WI38 (cell line): Measurements from ENCODE around the gene EFL1.

Experiments
- H3K4me3 ChIP-seq: 2 replicates; pipeline ENCODE4 v1.5.1; 2011; ENCODE audit warnings: low read depth, mild to moderate bottlenecking, control low read depth, low read length
- CTCF ChIP-seq: IDR thresholded peaks from 2 replicates; pipeline ENCODE4 v1.5.1; 2012; ENCODE audit warnings: low read depth, mild to moderate bottlenecking, control low read depth, low read length

The EFL1 gene

GRCh38 chr15:82113106-82113715 is 149.3 kb downstream of the EFL1 start:
- no peak overlapping the region for H3K4me3 ChIP-seq
- no peak for TF ChIP-seq CTCF

- no peak for TF ChIP-seq CTCF
- no peak overlapping the region for H3K4me3 ChIP-seq
Observed at GRCh38 chr15:82111918-82112317, 150.6 kb downstream of the EFL1 start.

GRCh38 chr15:82110144-82110543 is 152.4 kb downstream of the EFL1 start:
- H3K4me3 ChIP-seq = no peak overlapping the region
- no peak for TF ChIP-seq CTCF

- peak; percentile 97 for TF ChIP-seq CTCF
- H3K4me3 ChIP-seq = no peak overlapping the region
Observed at GRCh38 chr15:82108489-82109078, 153.9 kb downstream of the EFL1 start.

- no peak for TF ChIP-seq CTCF
- H3K4me3 ChIP-seq = no peak overlapping the region
Observed at GRCh38 chr15:82106679-82107078, 155.9 kb downstream of the EFL1 start.

GRCh38 chr15:82105451-82106215 is 156.9 kb downstream of the EFL1 start:
- no peak overlapping the region for H3K4me3 ChIP-seq
- TF ChIP-seq CTCF = no peak

GRCh38 chr15:82103468-82103867 is 159.1 kb downstream of the EFL1 start:
- H3K4me3 ChIP-seq = no peak overlapping the region
- TF ChIP-seq CTCF = 0 out of 2 replicates have a peak, but pooled peaks have one; percentile 16
